ENCODE data around the gene OR2A1.
"Not testable (repeated sequence)": the region's sequence is repeated elsewhere in the genome, so short reads cannot be mapped to it uniquely, and the experiment has no call there.

The OR2A1 gene

DNA sequence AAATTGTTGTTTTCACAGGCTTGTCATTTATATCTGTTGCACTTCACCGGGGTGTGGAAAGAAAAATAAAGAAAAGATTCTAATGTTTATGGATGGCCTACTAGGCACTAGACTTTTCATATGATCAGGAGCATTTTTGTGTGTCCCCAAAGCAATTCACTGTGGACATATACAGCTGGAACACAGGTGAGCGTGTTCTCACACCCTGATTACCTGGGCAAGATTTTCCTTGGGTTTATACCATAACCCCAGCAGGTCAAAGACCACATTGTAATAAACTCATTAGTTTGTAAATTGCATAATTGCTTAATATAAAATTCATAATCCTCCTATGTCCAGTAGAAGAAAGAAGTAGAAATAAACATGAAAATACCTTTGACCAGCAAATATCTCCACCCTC, 1.0 kb upstream of the OR2A1 start:
- not testable (repeated sequence) for H3K14ac ChIP-seq (ENCODE audit: low read length in 2 of 2); H3K36me3 ChIP-seq (ENCODE audit: control insufficient read depth in 1 of 2, insufficient read depth in 2 of 2, low read depth in 1 of 2, low read length in 2 of 2); H3K27ac ChIP-seq (ENCODE audit: low read length, poor library complexity, severe bottlenecking); H2AFZ ChIP-seq (ENCODE audit: low read depth, low read length); H2BK5ac ChIP-seq (ENCODE audit: low read depth, low read length, poor library complexity, severe bottlenecking); H4K91ac ChIP-seq (ENCODE audit: low read length); H3K9me3 ChIP-seq (ENCODE audit: control insufficient read depth, low read length); H3K4me1 ChIP-seq (ENCODE audit: control insufficient read depth, insufficient read depth, low read depth, low read length); H3K27me3 ChIP-seq (ENCODE audit: control insufficient read depth in 1 of 2, insufficient read depth in 1 of 2, low read length in 2 of 2); H3K4me3 ChIP-seq (ENCODE audit: insufficient read depth in 1 of 2, low read depth in 1 of 2, low read length in 2 of 2); DNase-seq; H2BK12ac ChIP-seq (ENCODE audit: low read length in 2 of 2); H3K79me1 ChIP-seq (replicated peaks; ENCODE audit: low read length, poor library complexity, severe bottlenecking); H3K18ac ChIP-seq (ENCODE audit: low read depth in 1 of 2, low read length in 2 of 2); H3K23ac ChIP-seq (ENCODE audit: low read length in 2 of 2); H2BK15ac ChIP-seq (ENCODE audit: low read depth, poor library complexity, severe bottlenecking); H3K9ac ChIP-seq (ENCODE audit: low read length); H2AK5ac ChIP-seq (ENCODE audit: low read length, severe bottlenecking); H3K4ac ChIP-seq (ENCODE audit: low read depth in 1 of 2, low read length in 2 of 2); H4K8ac ChIP-seq (ENCODE audit: low read length); H2BK120ac ChIP-seq (ENCODE audit: low read depth, low read length); H3K4me2 ChIP-seq (ENCODE audit: low read length, poor library complexity, severe bottlenecking)
- WGBS, result no CpG with 5 or more reads among the region's 2 CpGs

DNA sequence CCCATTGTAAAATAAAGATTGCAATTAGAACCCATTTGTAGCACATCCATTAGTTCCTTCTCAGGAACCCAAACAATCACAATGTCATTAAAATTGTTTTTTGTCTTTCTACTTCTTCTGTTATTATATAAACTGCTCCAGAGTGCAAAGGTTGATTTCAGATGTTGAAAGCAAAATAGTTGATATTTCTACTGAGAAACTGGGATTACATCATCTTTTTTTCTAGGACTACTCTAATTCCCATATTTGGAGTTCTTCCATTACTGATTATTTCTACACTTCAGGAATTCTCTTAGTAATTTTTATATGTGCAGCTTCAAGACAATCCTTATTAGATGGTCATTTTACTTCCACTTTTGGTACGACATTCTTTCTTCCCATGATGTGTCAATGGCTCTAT, 5.3 kb downstream of the OR2A1 start:
- H3K79me1 ChIP-seq (replicated peaks; ENCODE audit: low read length, poor library complexity, severe bottlenecking); H3K4ac ChIP-seq (ENCODE audit: low read depth in 1 of 2, low read length in 2 of 2); H3K36me3 ChIP-seq (ENCODE audit: control insufficient read depth in 1 of 2, insufficient read depth in 2 of 2, low read depth in 1 of 2, low read length in 2 of 2); H3K4me2 ChIP-seq (ENCODE audit: low read length, poor library complexity, severe bottlenecking); H3K18ac ChIP-seq (ENCODE audit: low read depth in 1 of 2, low read length in 2 of 2); H2BK15ac ChIP-seq (ENCODE audit: low read depth, poor library complexity, severe bottlenecking); H2BK120ac ChIP-seq (ENCODE audit: low read depth, low read length); H3K4me1 ChIP-seq (ENCODE audit: control insufficient read depth, insufficient read depth, low read depth, low read length); H3K4me3 ChIP-seq (ENCODE audit: insufficient read depth in 1 of 2, low read depth in 1 of 2, low read length in 2 of 2); H3K27me3 ChIP-seq (ENCODE audit: control insufficient read depth in 1 of 2, insufficient read depth in 1 of 2, low read length in 2 of 2); H3K14ac ChIP-seq (ENCODE audit: low read length in 2 of 2); DNase-seq; H2BK12ac ChIP-seq (ENCODE audit: low read length in 2 of 2); H3K27ac ChIP-seq (ENCODE audit: low read length, poor library complexity, severe bottlenecking); H3K23ac ChIP-seq (ENCODE audit: low read length in 2 of 2); H4K91ac ChIP-seq (ENCODE audit: low read length); H2BK5ac ChIP-seq (ENCODE audit: low read depth, low read length, poor library complexity, severe bottlenecking); H3K9ac ChIP-seq (ENCODE audit: low read length); H4K8ac ChIP-seq (ENCODE audit: low read length); H3K9me3 ChIP-seq (ENCODE audit: control insufficient read depth, low read length); H2AFZ ChIP-seq (ENCODE audit: low read depth, low read length); H2AK5ac ChIP-seq (ENCODE audit: low read length, severe bottlenecking): not testable (repeated sequence)
- no CpG with 5 or more reads among the region's 1 CpG for WGBS

DNA sequence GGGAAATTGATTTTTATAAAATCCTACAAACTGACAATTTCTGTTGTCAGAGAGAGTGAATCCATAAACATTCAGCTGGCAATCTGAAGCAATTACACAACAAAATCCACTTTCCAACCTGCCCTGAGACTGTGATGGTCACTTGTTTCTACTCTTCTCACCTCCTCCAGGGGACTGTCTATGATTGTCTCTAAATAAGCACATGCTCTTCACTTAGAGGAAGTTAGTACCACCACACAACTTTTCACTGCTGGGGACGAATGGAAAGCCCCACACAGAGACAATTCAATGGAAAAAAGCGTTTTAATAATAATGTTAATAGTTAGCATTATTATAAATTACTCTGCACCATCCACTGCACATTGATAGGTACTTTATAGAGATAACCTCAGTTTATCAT, 7.3 kb downstream of the OR2A1 start:
- not testable (repeated sequence) for H4K8ac ChIP-seq (ENCODE audit: low read length); H3K14ac ChIP-seq (ENCODE audit: low read length in 2 of 2); H2BK15ac ChIP-seq (ENCODE audit: low read depth, poor library complexity, severe bottlenecking); H2AK5ac ChIP-seq (ENCODE audit: low read length, severe bottlenecking); H3K27me3 ChIP-seq (ENCODE audit: control insufficient read depth in 1 of 2, insufficient read depth in 1 of 2, low read length in 2 of 2); H3K4me2 ChIP-seq (ENCODE audit: low read length, poor library complexity, severe bottlenecking); H3K18ac ChIP-seq (ENCODE audit: low read depth in 1 of 2, low read length in 2 of 2); H4K91ac ChIP-seq (ENCODE audit: low read length); H2BK120ac ChIP-seq (ENCODE audit: low read depth, low read length); H3K36me3 ChIP-seq (ENCODE audit: control insufficient read depth in 1 of 2, insufficient read depth in 2 of 2, low read depth in 1 of 2, low read length in 2 of 2); H3K27ac ChIP-seq (ENCODE audit: low read length, poor library complexity, severe bottlenecking); H3K9ac ChIP-seq (ENCODE audit: low read length); H3K4ac ChIP-seq (ENCODE audit: low read depth in 1 of 2, low read length in 2 of 2); H2AFZ ChIP-seq (ENCODE audit: low read depth, low read length); DNase-seq; H3K79me1 ChIP-seq (replicated peaks; ENCODE audit: low read length, poor library complexity, severe bottlenecking); H3K4me3 ChIP-seq (ENCODE audit: insufficient read depth in 1 of 2, low read depth in 1 of 2, low read length in 2 of 2); H3K23ac ChIP-seq (ENCODE audit: low read length in 2 of 2); H3K4me1 ChIP-seq (ENCODE audit: control insufficient read depth, insufficient read depth, low read depth, low read length); H2BK5ac ChIP-seq (ENCODE audit: low read depth, low read length, poor library complexity, severe bottlenecking); H2BK12ac ChIP-seq (ENCODE audit: low read length in 2 of 2); H3K9me3 ChIP-seq (ENCODE audit: control insufficient read depth, low read length)
- WGBS, result no CpG with 5 or more reads among the region's 2 CpGs

DNA sequence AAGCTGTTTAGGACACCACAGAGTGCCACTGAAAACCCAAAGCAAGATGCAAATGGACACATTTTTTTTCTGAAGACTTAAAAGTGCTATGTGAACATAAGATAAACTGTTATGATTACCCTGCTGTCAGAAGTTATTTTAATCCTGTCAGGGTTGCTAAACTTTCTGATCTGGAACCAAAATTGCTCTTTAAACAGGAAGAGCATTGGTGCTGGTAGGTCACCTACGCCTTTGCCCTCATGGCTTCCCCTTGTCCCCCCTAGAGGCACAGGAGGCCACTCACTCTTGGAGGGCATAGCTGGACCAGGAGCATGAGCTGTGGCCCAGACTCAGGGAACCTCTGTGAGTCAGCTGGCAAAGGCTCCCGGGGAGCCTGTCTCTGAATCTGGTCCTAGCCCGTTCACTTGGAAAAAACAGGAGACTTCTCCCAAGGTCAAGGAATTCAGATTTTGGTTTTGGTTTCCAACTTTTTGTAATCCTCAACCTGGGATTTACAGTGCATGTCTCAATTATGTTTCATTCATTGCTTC, 9.5 kb downstream of the OR2A1 start:
- not testable (repeated sequence) for H2BK15ac ChIP-seq (ENCODE audit: low read depth, poor library complexity, severe bottlenecking); H3K4me3 ChIP-seq (ENCODE audit: insufficient read depth in 1 of 2, low read depth in 1 of 2, low read length in 2 of 2); H2BK120ac ChIP-seq (ENCODE audit: low read depth, low read length); H3K36me3 ChIP-seq (ENCODE audit: control insufficient read depth in 1 of 2, insufficient read depth in 2 of 2, low read depth in 1 of 2, low read length in 2 of 2); H4K91ac ChIP-seq (ENCODE audit: low read length); H3K4me1 ChIP-seq (ENCODE audit: control insufficient read depth, insufficient read depth, low read depth, low read length); H3K23ac ChIP-seq (ENCODE audit: low read length in 2 of 2); H3K27me3 ChIP-seq (ENCODE audit: control insufficient read depth in 1 of 2, insufficient read depth in 1 of 2, low read length in 2 of 2); H2BK12ac ChIP-seq (ENCODE audit: low read length in 2 of 2); H3K18ac ChIP-seq (ENCODE audit: low read depth in 1 of 2, low read length in 2 of 2); H2AK5ac ChIP-seq (ENCODE audit: low read length, severe bottlenecking); H2BK5ac ChIP-seq (ENCODE audit: low read depth, low read length, poor library complexity, severe bottlenecking); H3K4ac ChIP-seq (ENCODE audit: low read depth in 1 of 2, low read length in 2 of 2); H3K9me3 ChIP-seq (ENCODE audit: control insufficient read depth, low read length); DNase-seq; H3K27ac ChIP-seq (ENCODE audit: low read length, poor library complexity, severe bottlenecking); H3K14ac ChIP-seq (ENCODE audit: low read length in 2 of 2); H3K4me2 ChIP-seq (ENCODE audit: low read length, poor library complexity, severe bottlenecking); H3K9ac ChIP-seq (ENCODE audit: low read length); H4K8ac ChIP-seq (ENCODE audit: low read length); H3K79me1 ChIP-seq (replicated peaks; ENCODE audit: low read length, poor library complexity, severe bottlenecking); H2AFZ ChIP-seq (ENCODE audit: low read depth, low read length)
- no CpG with 5 or more reads among the region's 3 CpGs for WGBS

Data from mesenchymal stem cell (in vitro differentiated cells and primary cell).